Peyer's patch (tissue), 4 donors: ENCODE measurements around the gene NARS2.

ENCODE experiments used
- CTCF ChIP-seq, 6 experiments: fragments of 450-650 bp in 4 of 6; fragments of 200-600 bp in 2 of 6; sonication (generic) in 1 of 6; IDR thresholded peaks; one replicate each; pipeline ENCODE4 v1.5.1; 2017 to 2019; ENCODE audit warnings: antibody characterized with exemption in 6 of 6, mild to moderate bottlenecking in 3 of 6, moderate library complexity in 1 of 6
- POLR2A ChIP-seq, 2 donors: fragments of 450-650 bp; IDR thresholded peaks; one replicate each; pipeline ENCODE4 v1.5.1; 2017; ENCODE audit warnings: antibody characterized with exemption in 2 of 2, mild to moderate bottlenecking in 2 of 2, moderate library complexity in 2 of 2

DNA sequence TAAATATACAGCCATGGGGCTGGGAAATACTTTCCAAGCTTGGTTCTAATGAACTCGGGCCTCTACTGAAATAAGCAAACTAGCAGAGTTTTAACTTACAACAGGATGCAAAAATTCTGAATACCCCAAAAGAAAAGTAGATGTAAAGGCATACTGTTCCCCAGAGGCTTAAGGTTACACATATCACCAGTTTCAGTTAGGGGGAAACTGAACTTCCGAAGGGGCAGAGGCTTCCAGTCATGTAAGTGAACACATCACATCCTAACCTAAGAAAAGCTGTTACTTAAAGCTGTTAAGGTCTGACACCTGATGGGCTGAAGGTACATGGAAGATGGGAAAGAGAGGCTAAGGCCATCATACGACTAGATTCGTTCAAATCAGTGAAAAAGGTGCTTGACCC, 159.3 kb downstream of the NARS2 start:
- no peak for TF ChIP-seq CTCF (IDR thresholded peaks at IDR 0.05)
- TF ChIP-seq POLR2A (IDR thresholded peaks at IDR 0.05): no peak
